GM12801 (cell line): ENCODE measurements around the gene CYP26C1.

Experiments
- CTCF ChIP-seq: IDR thresholded peaks from one replicate; pipeline ENCODE4 v1.5.1; 2011; ENCODE audit warnings: control low read depth; ENCODE audit not compliant: insufficient read length; ENCODE audit errors: extremely low read depth

The CYP26C1 gene

DNA sequence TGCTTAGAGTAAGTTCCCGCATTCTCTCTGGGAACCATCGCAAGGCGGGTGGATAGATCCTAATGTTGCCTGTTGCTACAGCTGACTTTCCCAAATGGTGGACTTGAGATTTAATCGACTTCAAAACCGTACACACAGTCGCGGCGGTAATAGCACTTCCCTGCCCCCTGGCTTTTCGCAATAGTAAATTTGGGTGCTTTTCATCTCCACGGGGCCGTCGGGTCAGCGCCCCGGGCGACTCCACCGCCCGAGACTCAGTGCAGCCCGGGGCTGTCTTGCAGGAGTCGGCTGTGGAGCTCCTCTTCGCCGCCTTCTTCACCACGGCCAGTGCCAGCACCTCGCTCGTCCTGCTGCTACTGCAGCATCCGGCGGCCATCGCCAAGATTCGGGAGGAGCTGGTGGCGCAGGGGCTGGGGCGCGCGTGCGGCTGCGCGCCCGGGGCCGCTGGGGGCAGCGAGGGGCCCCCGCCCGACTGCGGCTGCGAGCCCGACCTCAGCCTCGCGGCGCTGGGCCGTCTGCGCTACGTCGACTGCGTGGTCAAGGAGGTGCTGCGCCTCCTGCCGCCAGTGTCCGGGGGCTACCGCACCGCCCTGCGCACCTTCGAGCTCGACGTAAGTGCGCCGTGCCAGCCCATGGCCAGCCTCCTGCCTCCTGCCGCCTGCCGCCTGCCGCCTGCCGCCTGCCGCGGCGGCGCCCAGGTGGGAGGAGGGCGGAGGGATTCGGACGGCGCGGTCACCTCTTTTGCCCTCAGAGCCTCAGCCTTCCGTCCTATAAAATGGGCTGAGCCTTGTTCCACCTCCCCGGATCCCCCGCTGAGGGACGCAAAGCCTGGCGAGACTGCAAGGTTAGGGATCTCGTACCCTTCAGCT, 5.3 kb downstream of the CYP26C1 start:
- no peak for TF ChIP-seq CTCF

DNA sequence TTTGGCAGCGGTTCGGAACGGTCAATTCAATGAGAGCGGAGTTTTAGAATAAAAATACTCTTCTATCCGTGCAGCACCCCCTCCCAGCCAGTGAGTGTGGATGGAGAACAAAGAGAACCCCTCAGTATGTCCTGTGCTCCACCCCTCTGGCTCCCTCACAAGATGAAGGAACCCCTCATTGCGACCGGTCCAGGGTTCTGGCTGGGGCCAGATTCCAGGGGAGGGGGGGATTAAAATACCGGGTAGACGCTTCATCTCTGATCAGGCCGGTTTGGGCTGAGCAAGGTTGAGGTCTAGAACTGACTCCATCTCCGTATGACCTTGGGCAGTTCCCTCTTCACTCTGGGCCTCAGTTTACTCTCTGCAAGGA, 5.9 kb downstream of the CYP26C1 start:
- no peak for TF ChIP-seq CTCF

GRCh38 chr10:93067443-93068365, 7.1 kb downstream of the CYP26C1 start:
- no peak for TF ChIP-seq CTCF

- TF ChIP-seq CTCF: no peak
Observed at GRCh38 chr10:93068411-93069244, 8.0 kb downstream of the CYP26C1 start.

DNA sequence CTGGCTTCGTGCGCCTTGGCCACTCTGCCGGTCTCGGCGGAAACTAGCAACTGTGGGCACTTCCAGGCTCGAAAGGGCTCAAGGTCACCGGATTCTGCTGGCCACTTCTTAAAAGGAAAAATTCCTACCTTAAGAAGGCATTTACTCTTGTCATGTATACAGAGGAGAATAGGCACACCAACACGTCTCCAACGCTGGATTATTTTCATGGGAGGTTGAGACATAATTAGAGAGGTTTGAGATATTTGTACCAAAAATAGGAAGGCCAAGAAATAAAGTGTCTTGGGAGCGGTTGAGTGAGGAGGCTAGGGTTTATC, 8.6 kb downstream of the CYP26C1 start:
- no peak for TF ChIP-seq CTCF

- TF ChIP-seq CTCF: no peak
Observed at GRCh38 chr10:93070378-93071176, 10.0 kb downstream of the CYP26C1 start.

- TF ChIP-seq CTCF: no peak
Observed at GRCh38 chr10:93071177-93071472, 10.5 kb downstream of the CYP26C1 start.
